ENCODE measurements around the gene PTPRK.

PTPRK gene

GRCh38 chr6:128276311-128276710 lies 244.1 kb downstream of the PTPRK start:
- no peak for DNase-seq

- no peak for DNase-seq
These were observed 244.7 kb downstream of the PTPRK start for GRCh38 chr6:128275681-128276080.

GRCh38 chr6:128275030-128275429 lies 245.4 kb downstream of the PTPRK start:
- DNase-seq = no peak

- DNase-seq = no peak
These were observed 248.9 kb downstream of the PTPRK start for GRCh38 chr6:128271527-128271926.

GRCh38 chr6:128271011-128271410 lies 249.4 kb downstream of the PTPRK start:
- no peak for DNase-seq

- DNase-seq = no peak
These were observed 253.5 kb downstream of the PTPRK start for GRCh38 chr6:128266946-128267345.

GRCh38 chr6:128265706-128266105 lies 254.7 kb downstream of the PTPRK start:
- DNase-seq = no peak

- DNase-seq = no peak
These were observed 260.4 kb downstream of the PTPRK start for GRCh38 chr6:128259730-128260685.

GRCh38 chr6:128259029-128259724 lies 261.2 kb downstream of the PTPRK start:
- DNase-seq = no peak

GRCh38 chr6:128256095-128256494 lies 264.3 kb downstream of the PTPRK start:
- DNase-seq = no peak

GRCh38 chr6:128252341-128253176 lies 267.8 kb downstream of the PTPRK start:
- no peak for DNase-seq

GRCh38 chr6:128251445-128252340 lies 268.7 kb downstream of the PTPRK start:
- DNase-seq = no peak

- no peak for DNase-seq
These were observed 269.9 kb downstream of the PTPRK start for GRCh38 chr6:128250370-128251070.

GRCh38 chr6:128249429-128249828 lies 271.0 kb downstream of the PTPRK start:
- no peak for DNase-seq

GRCh38 chr6:128246472-128247260 lies 273.7 kb downstream of the PTPRK start:
- DNase-seq = peak; percentile 22

GRCh38 chr6:128244751-128245405 lies 275.5 kb downstream of the PTPRK start:
- DNase-seq = no peak

GRCh38 chr6:128242765-128243403 lies 277.5 kb downstream of the PTPRK start:
- DNase-seq = no peak

- DNase-seq = no peak
These were observed 279.2 kb downstream of the PTPRK start for GRCh38 chr6:128241216-128241615.

- no peak for DNase-seq
These were observed 280.4 kb downstream of the PTPRK start for GRCh38 chr6:128240024-128240428.
